Lower leg skin (tissue), 3 donors: ENCODE results near the gene EMILIN2.

ENCODE experiments used
- POLR2A ChIP-seq, 2 donors: fragments of 450-650 bp; IDR thresholded peaks; one replicate each; pipeline ENCODE4 v1.6.1; 2016 to 2017; ENCODE audit warnings: antibody characterized with exemption in 2 of 2, mild to moderate bottlenecking in 1 of 2, moderate library complexity in 1 of 2
- TF ChIP-seq, protein P1 (sequence below), 3 donors: fragments of 450-650 bp; IDR thresholded peaks; one replicate each; pipeline ENCODE4 v1.5.1; 2016; ENCODE audit warnings: antibody characterized with exemption in 3 of 3, mild to moderate bottlenecking in 3 of 3, moderate library complexity in 2 of 3

DNA sequence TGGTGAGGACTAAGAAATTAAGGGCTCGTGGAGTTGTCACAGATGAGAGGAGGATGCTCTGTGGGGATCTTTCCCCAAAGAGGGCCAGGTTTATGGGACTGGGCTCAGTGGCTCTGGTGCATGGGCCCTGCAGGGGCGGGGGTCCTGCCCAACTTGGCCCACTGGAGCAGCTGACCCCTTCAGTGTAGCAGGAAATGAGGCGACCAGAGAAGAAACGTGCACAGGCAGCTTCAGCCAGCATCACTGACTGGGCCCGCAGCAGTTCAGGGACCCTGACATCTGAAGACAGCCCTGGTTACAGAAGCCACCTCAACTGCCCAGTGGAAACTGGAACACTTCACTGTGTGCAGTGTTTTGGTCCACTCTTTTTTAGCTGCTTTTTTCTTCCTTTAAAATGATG lies 72.8 kb downstream of the EMILIN2 start:
- TF ChIP-seq, protein P1, sequence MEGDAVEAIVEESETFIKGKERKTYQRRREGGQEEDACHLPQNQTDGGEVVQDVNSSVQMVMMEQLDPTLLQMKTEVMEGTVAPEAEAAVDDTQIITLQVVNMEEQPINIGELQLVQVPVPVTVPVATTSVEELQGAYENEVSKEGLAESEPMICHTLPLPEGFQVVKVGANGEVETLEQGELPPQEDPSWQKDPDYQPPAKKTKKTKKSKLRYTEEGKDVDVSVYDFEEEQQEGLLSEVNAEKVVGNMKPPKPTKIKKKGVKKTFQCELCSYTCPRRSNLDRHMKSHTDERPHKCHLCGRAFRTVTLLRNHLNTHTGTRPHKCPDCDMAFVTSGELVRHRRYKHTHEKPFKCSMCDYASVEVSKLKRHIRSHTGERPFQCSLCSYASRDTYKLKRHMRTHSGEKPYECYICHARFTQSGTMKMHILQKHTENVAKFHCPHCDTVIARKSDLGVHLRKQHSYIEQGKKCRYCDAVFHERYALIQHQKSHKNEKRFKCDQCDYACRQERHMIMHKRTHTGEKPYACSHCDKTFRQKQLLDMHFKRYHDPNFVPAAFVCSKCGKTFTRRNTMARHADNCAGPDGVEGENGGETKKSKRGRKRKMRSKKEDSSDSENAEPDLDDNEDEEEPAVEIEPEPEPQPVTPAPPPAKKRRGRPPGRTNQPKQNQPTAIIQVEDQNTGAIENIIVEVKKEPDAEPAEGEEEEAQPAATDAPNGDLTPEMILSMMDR (IDR thresholded peaks at IDR 0.05): no peak
- no peak for TF ChIP-seq POLR2A (IDR thresholded peaks at IDR 0.05)
